Activated CD4-positive, alpha-beta T cell treated with anti-CD3 and anti-CD28 coated beads, Interleukin-2, amount 50 U/mL, for 16 hours (primary cell): ENCODE measurements around the gene CDH22.

ENCODE experiments used
- DNase-seq: peaks from one replicate; pipeline ENCODE4 v3.0.0-alpha.2; 2020

Gene CDH22

DNA sequence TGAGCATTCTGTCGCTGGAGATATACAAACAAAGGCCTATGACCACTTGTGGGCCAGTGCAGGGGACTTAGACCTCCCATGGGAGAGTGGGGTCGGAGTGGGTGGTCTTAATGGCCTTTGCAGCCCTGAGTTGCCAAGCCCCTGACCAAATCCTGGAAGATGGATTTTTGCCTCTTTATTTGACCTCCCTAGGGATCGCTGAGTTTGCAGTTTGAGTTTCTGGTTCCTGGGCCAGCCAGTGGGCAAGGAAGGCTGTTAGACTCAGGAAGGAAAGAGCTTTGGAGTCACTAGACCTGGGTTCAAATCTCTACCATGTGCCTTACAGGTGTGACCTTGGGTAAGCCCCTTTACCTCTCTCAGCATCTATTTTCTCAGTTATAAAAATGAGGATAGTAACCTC, 96.0 kb downstream of the CDH22 start:
- no peak for DNase-seq

DNA sequence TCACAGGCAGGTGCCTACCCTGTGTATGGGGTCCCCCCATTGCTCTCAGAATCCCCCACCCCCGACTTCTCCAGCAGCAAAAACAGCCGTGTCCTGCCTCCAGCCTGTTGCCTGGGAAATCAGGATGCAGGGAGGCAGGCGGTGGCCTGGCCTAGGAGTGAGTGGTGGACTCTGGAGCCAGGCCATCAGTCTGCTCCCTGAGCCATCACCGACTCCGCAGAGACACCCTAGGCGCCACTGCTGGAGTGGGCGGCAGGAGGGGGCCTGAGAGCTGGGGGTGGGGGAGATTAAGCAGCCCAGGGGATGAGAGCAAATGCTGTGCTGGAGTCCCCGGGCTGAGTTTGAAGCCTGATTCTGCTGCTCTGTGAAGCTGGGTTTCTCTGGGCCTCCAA, 97.0 kb downstream of the CDH22 start:
- no peak for DNase-seq

DNA sequence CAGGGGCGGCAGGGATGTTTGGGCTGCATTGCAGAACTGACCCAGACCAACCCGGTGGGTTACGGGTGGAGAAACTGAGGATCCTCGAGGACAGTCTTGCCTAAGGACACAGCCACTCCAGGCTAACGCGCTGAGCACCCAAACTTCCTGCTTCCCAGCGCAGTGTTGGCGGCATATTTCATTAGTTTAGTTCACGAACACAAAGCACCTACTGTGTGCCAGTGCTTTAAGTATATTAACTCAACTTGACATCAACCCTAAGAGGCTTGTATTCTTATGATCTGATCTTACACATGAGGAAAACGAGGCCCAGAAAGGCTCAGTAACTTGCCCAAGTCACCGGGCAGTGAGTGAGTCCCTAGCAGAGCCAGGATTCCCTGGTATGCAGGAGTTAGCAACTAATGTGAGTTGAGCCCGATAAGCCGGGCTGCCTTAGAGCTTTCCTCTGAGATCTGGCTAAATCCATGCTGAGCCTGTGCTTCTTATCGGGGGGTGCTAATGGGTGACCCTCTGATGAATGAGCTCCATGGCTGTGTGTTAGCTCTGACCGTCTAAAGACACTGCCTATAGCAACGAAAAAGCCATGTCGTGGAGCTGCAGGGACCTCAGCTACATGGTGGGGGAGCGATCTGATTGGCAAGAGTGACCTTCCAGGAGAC, 97.5 kb downstream of the CDH22 start:
- no peak for DNase-seq

DNA sequence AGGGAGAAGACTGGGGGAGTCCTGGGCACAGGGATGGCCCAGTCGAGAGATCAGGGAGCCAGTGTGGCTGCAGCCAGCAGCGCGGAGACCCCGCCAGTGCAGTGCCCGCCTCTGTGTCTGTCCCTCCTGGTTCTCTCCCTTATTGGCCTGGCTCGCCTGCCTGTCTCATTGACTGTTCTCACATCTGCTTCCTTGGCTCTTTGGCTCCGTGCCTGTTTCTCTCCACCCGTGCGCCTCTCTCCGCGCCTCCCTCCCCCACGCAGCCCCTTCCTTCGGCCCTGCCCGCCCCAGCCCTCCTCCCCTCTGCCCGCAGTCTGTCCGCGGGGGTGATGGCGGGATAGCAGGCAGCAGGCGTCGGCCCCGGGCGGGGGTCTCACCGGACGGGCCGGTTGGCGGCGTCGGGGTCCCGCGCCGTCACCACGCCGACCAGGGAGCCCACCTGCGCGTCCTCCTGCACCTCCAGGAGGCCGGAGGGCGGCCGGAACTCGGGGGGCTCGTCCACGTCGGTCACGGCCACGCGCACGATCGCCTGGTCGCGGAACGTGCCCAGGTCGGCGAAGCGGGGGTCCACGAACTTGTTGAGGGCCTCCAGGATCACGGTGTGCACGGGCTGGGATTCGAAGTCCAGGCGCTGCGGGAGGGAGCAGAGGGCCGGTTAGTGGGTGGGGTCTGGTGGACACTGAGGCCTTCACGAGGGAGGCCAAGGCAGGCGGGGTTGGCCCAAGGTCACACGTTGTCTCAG, 98.2 kb downstream of the CDH22 start:
- DNase-seq = no peak

DNA sequence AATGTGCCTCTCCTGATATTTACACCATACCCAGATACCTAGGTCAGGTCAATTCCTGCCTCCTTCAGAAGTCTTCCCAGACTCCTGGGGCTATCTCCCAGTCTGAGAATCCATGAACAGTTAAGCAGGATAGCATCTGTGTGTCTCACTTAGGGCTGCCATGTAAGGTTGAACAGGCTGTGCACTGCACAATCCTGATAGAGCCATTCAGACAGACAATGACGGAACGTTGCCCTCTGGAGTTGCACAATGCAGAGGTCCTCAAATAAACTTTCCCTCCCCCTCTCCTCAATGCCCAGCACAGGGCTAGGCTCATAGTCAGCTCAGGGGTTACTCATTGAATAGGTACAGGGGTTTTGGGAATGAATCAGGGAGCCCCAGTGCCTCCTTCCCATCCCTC, 100.5 kb downstream of the CDH22 start:
- no peak for DNase-seq

DNA sequence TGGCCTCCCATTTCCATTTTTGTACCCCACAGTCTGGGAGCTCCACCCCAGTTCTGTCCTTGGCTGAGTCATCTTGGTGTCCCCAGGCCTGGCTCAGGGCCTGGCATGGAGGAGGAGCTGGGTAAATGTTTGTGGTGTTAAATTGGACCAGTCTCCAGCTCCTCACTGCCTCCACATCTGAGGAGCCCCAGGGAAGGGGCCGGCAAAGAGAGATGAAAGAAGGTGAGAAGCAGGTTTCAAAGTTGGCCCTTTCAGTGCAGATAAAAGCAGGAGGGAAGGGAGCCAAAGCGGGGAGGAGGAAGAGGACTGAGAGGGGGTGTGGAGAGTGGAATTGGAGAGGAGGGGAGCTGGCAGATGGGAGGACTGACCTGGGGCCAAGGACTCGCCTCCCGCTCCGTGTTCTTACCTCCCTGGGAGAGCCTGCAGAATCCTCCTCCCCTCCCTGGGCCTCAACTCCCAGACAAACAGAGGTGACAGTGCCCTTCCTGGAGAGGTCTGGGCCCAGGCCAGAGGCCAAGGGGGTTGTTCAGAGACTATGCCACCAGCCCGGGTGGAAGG, 101.2 kb downstream of the CDH22 start:
- DNase-seq = no peak

DNA sequence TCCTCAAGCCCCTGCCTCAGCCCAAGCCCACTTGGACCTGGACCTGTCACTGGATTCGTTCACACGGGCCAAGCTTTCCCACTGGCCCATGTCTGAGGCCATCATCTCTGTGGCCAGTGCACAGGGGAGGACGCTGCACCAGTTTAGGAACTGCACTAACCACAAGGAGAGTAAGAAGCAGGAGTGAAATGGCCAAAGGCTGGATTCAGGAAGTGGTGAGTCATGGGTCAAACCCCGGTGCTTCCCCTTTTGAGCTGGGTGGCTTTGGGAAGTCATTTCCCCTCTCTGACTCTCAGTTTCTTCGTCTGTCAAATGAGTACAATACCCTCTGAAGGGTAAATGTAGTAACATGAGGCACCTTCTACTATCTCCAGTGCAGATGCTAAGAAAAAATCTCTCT, 102.3 kb downstream of the CDH22 start:
- peak; percentile 26 for DNase-seq

DNA sequence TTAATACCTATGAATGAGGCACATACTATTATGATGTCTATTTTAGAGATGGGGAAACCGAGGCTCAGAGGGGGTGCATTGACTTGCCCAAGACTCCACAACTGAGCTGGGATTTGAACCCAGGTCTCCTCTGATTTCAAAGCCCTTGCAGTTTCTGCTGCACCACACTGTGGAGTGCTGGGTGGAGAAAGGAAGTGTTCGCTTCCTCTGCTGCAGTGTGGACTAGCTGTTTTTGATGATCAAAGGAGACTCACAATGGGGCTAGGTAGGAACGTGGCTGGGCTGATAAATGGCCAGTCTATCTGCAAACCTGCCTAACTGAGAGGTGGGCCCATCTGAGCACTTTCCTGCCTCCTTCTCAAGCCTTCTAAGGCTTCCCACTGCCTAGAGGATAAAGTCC, 102.9 kb downstream of the CDH22 start:
- DNase-seq = no peak

DNA sequence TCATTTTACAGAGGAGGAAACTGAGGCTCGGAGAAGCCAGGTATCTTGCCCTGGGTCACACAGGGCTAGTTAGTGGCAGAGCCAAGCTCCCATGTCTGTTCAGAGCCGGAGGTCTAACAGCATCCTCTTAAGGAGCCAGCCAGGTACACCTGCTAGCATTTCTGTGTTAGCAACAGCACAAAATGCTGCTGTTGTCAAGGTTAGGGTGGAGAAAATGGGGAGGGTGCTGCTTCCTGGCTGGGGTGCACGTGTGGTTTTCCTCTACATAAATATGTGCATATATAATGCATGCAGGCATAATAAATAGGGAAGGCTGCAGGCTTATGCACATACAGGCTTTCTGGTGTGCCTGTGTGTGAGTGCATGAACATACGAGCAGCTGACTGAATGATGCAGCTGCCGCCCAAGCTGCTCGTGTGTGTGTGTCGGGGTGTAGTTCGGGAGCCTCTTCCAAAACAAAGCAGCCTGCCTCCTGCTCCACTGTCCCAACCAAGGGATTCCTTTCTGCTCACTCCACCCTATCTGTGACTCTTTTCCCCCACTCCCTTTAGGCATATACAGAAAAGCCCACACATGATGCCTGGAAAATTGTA, 103.6 kb downstream of the CDH22 start:
- no peak for DNase-seq

DNA sequence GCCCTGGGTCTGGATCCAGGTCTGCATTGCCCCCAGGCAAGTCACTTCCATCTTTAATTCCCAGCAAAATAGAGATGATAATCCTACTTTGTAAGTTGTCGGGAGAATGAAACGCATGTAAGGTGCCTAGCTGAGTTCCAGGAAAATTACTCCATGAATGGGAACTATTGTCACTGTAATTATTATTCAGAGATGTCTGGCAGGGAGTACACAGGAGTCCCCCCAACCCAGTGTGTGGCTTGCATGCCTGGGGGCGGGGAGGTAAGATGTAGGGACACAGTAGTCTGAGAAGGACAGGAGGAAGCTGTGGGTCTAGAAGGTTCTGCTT, 104.8 kb downstream of the CDH22 start:
- no peak for DNase-seq

DNA sequence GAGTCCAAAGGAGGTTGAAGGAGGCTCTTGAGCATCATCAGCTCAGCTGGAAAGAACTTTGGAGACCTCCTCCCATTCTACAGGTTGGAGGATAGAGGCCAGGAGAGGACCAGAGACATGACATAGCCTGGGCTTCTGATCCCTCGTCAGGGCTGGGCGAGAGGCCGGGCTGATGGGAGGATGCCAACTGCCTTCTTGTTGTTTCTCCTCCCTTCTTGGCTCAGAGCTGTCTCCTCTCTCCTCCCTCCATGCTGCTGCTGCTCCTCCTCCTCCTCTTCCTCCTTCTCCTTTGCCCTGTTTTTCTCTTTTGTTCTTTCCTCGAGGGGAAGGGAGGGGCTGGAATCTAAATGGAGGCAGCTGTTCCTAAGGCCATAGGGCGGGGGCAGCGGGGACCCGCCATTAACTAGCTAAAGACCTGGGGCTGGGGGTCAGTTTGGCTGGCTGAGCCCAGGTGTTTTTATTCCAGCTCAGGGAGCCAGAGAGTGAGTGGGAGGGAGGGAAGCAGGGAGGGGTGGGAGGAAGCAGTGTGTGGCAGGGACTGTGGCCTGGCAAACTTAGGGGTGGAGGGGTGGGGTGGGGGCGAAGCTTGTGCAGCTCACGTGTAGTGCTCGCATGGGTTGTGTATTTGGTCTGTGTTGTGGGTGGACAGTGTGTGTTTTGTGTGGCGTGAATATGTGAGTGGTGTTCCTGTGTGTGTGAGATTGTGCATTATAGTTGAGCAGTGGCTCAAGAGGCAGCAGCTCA, 105.4 kb downstream of the CDH22 start:
- no peak for DNase-seq

DNA sequence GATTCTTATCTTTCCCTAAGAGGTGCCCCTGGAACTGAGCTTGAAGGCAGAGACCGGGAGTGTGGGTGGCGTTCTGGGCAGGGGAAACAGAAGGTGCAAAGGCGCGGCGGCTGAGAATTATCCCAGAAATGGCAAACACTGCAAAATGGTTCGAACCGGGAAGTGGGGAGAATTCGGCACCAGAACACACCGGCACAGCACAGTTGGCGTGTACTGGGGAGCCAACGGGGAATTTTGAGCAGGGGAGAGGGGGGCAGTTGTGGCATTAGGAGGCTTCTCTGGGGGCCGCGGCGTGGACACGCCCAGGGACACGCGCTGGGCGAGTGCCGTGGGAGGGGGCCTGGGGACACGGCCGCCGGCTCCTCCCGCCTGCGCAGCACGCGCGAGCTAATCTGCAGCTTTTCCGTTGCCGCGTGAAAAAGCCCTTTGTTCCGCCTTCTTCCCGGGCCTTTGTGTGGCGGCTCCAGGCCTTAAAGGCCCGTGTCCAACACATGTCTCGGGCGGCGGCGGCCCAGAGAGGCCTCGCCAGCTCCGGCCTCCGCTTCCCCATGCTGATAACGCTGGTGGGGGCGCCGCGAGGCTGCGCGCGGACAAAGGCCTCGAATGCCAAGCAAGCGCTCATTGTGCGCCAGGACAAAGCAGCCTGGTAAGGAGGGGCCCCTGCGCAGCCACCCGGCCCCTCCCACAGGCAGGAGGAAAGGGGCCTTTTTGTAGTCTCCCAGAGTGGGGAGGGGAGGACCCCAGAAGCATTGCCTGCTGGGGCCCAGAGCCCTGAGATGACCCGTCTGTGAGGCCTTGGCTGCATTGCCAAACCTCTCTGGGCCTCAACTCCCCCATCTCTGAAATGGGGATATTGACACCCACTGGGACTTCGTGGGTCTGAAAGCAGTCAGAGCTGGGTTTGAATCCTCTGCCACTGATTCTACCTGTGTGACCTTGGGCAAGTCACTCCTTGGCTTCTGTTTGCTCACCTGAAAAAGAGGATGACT, 107.4 kb downstream of the CDH22 start:
- DNase-seq = no peak

DNA sequence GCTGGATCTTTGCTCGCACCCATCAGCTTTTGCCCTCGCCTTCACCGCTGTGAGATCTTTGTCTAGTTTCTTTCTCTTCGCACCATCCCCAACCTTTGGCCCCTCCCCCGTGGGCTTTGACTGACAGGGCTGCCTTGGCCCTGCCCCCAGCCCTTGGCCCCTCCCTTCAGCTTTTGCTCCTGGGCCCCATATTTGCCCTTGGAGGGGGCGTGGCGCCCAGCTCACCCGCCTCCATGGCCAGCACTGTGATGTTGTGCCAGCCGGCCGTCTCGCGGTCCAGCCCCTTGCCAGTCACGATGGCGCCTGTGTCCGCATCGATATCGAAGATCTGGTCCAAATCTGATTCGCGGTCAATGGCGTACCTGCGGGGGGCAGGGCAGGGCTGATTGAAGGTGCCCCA, 109.1 kb downstream of the CDH22 start:
- no peak for DNase-seq

DNA sequence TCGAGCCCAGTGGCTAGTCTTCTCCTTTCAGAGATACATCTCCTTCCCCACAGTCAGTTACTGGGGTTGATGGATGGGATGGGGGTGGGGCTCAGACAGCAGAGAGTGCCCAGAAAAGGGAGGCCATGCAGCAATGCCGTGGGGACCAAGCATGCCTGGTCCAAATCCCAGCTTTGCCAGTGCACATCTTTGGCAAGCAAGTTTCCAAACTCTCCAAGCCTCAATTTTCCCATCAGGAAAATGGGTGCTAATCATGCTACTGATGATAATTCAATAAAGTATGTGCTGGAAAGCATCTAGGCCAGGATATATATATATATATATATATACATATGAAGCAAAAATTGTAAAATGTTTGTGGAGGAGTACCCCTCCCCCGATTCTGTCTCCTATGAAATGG, 111.3 kb downstream of the CDH22 start:
- DNase-seq = no peak

DNA sequence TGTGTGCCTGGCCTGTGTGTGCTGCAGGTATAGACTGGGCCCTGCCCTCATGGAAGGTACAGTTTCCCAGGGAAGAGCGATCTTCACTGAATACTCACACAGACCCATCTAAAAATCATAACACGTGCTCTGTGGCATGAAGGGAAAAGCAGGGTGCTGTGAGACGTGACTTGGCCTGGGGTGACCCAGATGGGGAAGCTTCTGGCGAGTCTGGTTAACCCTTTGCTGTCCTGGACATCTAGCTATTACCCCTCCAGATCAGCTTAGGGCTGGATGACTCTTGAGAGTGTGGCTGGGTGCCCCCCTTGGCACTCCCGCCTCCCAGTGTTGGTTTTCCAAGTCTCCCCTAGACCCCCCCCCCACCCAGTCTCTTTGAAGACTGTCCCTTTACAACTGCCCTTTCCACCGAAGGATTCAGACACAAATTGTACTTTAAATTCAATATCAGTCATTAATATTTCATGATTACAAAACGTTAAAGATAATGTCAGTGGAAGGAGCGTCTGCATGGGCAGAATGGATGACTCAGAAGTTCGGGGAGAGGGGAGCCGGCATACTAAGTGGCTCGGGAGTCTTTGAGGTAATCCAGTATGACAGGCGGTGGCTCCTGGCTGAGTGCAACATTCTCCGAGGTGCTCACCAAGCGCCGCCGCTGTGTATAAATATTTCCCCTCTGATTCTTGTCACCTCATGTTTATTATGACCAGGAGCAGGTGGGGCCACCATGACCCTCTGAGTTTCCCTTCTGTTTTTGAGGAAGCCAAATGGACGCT, 112.8 kb downstream of the CDH22 start:
- no peak for DNase-seq

DNA sequence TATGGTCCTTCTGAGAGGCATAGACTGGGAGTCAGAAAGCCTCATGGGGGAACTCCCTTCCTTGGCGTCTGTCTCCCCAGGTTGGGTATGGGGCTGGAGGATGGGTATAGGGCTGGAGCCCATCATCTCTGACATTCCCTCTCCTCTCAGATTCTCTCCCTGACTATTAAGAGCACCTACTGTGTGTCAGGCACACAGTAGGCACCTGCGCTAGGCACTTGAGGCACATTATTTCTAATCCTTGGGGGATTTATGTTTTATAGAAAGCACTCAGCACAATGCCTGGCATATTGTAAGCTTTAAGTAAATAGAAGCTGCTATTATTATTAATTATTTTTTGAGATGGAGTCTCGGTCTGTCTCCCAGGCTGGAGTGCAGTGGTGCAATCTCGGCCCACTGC, 113.9 kb downstream of the CDH22 start:
- DNase-seq = no peak

DNA sequence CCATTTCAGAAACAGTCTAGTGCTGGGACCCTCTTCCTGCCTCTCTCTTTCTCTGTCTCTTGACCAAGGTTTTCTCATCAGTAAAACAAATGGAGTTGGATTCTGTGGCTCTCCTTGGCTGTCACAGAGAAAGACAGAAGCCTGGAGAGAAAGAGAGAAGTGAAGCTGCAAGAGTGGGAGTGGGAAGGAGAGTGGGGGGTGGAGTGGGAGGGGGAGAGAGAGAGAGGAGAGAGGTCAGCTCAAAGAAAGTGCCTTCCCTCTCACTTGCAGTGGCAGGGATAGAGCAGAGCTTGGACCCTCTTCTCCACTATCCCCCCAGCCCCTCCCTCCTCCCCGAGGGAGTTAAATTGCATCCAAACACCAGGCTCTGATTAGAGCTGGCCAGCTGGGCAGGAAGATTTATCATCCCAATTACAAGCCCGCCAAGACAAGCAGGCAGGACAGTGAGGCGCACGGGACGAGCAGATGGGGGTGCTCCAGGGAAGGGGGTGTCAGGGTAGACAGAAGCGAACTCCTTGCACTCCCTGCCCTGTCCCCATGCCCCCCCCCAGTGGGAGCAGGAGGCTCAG, 115.8 kb downstream of the CDH22 start:
- no peak for DNase-seq

DNA sequence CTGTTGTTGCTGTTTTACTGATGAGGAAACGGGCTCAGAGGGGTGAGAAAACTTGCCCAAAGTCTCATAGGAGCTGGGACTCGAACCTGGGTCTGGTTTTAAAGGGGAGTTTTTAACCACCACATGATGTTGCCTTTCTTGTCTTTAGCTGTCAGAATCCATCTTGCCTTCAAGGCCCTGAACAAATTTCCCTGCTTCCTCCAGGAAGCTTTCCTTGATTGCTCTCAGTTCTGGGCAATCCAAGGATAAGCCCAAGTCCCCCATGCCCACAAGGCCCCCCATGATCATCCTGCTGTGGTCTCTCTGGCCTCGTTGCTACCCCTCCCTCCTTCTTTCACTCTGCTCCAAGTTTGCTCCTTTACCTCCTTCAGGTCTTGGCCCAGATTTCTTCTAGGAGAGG, 116.7 kb downstream of the CDH22 start:
- DNase-seq = no peak

DNA sequence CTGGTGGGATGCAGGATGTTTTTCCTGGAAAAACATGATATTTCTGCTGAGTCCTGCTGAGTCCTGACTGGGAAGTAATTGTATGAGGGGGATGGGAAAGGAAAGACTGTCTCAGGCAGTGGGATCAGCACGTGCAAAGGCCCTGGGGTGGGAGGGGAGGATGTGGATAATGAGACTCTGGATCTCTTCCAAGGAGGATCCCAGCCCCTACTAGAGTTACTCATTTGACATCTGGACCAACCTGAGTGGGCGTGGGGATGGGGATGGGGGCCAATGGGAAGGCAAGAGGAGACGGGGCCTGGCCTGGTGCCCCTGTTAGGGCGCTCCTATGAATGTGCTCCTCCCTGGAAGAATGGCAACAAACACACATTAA, 117.1 kb downstream of the CDH22 start:
- DNase-seq = no peak

DNA sequence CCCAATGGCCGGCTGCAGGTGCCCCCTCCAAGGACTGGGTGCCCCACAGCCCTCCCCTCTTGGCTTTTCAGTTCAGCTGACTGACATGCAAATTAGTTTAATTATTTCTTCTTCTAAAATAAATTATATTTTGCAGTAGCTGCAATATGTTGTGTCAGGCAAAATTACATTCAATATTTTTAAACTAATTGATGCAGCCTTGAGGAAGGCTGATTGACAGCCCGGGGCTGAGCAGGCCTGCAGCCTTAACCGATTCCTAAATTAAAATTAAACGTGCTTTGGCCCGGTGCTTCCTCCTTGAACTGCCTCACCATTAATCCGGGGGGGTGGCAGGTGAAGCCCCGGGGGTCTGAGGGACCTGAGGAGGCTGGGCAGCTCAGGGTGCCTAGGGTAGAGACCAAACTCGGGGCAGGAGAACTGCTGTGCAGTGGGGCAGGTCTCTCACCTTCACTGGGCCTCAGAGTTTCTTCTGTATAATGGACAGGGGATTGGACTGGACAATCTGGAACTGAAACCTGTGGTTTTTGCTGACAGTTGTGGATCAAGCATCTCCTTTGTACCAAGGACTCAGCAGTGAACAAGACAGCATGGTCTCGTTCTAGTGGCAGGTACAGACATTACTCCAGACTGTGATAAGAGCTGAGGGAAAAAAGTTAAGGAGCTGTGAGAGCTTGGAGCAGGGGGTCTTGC, 117.7 kb downstream of the CDH22 start:
- DNase-seq = no peak
